Body of pancreas (tissue), 4 donors: ENCODE results near the gene KIAA1328. TPM values are rescaled to one million over a fixed set of nuclear protein-coding genes. Genes with fewer than 3 reads are reported as not detected.

Experiments
- ATAC-seq: fragments of 150-250 bp; one replicate; pipeline ENCODE4 v1.9.1; 2016
- DNase-seq, 4 donors: peaks; one replicate each; pipeline ENCODE4 v3.0.0-alpha.2; 2019
- H3K27ac ChIP-seq, 4 donors: fragments of 200-600 bp; sonication (generic); 1 replicate in 3 of 4; 2 replicates in 1 of 4; pipeline versions ENCODE4 v1.5.1 to v1.6.1; 2016 to 2019; ENCODE audit warnings: mild to moderate bottlenecking in 1 of 4, mixed read lengths in 1 of 4, moderate library complexity in 1 of 4
- H3K27me3 ChIP-seq, 2 donors: fragments of 200-600 bp; sonication (generic); one replicate each; pipeline ENCODE4 v1.6.0; 2016; ENCODE audit warnings: mild to moderate bottlenecking in 1 of 2
- H3K36me3 ChIP-seq, 2 donors: fragments of 200-600 bp; sonication (generic); replicated peaks in 1 of 2; 2 replicates each; pipeline ENCODE4 v1.5.1; 2016; ENCODE audit warnings: low read depth in 2 of 2; ENCODE audit not compliant: insufficient read depth in 1 of 2
- H3K4me1 ChIP-seq: fragments of 200-600 bp; sonication (generic); one replicate; pipeline ENCODE4 v1.6.0; 2016
- H3K4me3 ChIP-seq, 2 donors: fragments of 200-600 bp; sonication (generic); 1 replicate in 1 of 2; 2 replicates in 1 of 2; pipeline ENCODE4 v1.5.1; 2016 to 2019
- H3K9me3 ChIP-seq, 3 donors: fragments of 200-600 bp; sonication (generic); 1 replicate in 2 of 3; 2 replicates in 1 of 3; pipeline ENCODE4 v1.5.1; 2016
- POLR2A ChIP-seq, 3 donors: fragments of 450-650 bp; IDR thresholded peaks; one replicate each; pipeline ENCODE4 v1.6.1; 2016; ENCODE audit warnings: antibody characterized with exemption in 3 of 3, mild to moderate bottlenecking in 2 of 3
- WGBS, 2 donors: methylation state at CpG; one replicate each; pipeline ENCODE4 v1.1.5; 2017; 5-methylcytosine and 5-hydroxymethylcytosine counted together
- intact Hi-C: fragments of 100-400 bp; cut with DNase I; formaldehyde crosslinking; loops from one replicate; pipeline ENCODE4 v1.15.1; 2023
- total RNA-seq, 2 donors: library from RNA; depleted of rRNA; stranded (reverse); fragments of >200 nt; gene quantifications; one replicate each; pipeline ENCODE4 v1.1.0, GENCODE V29; 2016
- TF ChIP-seq, protein P1 (sequence below), 7 experiments: fragments of 450-650 bp in 4 of 7; fragments of 200-600 bp in 3 of 7; sonication (generic) in 3 of 7; IDR thresholded peaks; one replicate each; pipeline ENCODE4 v1.5.1; 2016 to 2019; ENCODE audit warnings: antibody characterized with exemption in 7 of 7

The KIAA1328 gene
- total RNA-seq, 2 donors from 2014 or later: 10.9 to 21.8 TPM

GRCh38 chr18:36818652-36819051 lies 10.3 kb upstream of the KIAA1328 start:
- no peak overlapping the region for H3K4me3 ChIP-seq
- whole genome bisulfite sequencing, 2 donors: 46 to 59% methylated on average over 3 of the region's 3 CpGs
- H3K36me3 ChIP-seq: peaks cover 0 to 1% of the 10 kb centered on the region in 2 donors
- peak overlapping the region in 3 of 4 donors; percentile 43 to 73 (median 70) for H3K27ac ChIP-seq
- no peaks in the 10 kb centered on the region for H3K27me3 ChIP-seq
- H3K9me3 ChIP-seq: no peaks in the 10 kb centered on the region
- ATAC-seq (peak; percentile 78), DNase-seq (peak in 1 of 4 donors; percentile 16)
- intact Hi-C loops: no loop called here
- H3K4me1 ChIP-seq: peaks cover 43% of the 10 kb centered on the region
- TF ChIP-seq, protein P1, sequence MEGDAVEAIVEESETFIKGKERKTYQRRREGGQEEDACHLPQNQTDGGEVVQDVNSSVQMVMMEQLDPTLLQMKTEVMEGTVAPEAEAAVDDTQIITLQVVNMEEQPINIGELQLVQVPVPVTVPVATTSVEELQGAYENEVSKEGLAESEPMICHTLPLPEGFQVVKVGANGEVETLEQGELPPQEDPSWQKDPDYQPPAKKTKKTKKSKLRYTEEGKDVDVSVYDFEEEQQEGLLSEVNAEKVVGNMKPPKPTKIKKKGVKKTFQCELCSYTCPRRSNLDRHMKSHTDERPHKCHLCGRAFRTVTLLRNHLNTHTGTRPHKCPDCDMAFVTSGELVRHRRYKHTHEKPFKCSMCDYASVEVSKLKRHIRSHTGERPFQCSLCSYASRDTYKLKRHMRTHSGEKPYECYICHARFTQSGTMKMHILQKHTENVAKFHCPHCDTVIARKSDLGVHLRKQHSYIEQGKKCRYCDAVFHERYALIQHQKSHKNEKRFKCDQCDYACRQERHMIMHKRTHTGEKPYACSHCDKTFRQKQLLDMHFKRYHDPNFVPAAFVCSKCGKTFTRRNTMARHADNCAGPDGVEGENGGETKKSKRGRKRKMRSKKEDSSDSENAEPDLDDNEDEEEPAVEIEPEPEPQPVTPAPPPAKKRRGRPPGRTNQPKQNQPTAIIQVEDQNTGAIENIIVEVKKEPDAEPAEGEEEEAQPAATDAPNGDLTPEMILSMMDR (IDR thresholded peaks at IDR 0.05): no peak
- TF ChIP-seq POLR2A (IDR thresholded peaks at IDR 0.05): no peak

- Histone ChIP-seq H3K27me3 (no peaks in the 10 kb centered on the region), H3K4me1 (peaks cover 43% of the 10 kb centered on the region), H3K4me3 (no peak overlapping the region), H3K27ac (peak overlapping the region in 3 of 4 donors; percentile 13 to 73 (median 70)), H3K36me3 (no peaks in the 10 kb centered on the region), H3K9me3 (no peaks in the 10 kb centered on the region)
- ATAC-seq (no peak), DNase-seq (no peak)
- intact Hi-C loops: no loop called here
- TF ChIP-seq, protein P1 (IDR thresholded peaks at IDR 0.05): no peak
- TF ChIP-seq POLR2A (IDR thresholded peaks at IDR 0.05): no peak
Measured at GRCh38 chr18:36819621-36820020, 9.3 kb upstream of the KIAA1328 start.

DNA sequence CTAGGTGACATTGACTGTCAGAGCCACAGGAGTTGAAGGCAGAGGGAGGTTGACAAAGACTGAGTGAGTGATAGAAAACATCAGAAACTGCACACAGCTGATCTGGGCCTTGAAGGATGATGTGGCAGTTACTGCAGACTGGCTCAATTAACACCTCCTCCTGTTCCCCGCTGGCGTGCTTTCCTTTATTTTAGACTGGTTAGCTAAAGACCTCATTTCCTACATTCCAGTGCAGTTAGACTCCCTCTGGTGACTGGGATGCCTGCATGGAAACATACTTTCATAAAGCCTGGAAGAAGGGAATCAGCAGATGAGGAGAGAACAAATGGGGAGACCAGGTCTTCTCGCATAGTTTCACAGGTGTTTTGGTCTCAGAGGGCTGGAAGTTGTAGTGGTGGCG lies 7.2 kb upstream of the KIAA1328 start:
- no peaks in the 10 kb centered on the region for H3K27me3 ChIP-seq
- no peak overlapping the region for H3K27ac ChIP-seq
- 97 to 99% methylated on average over 4 of the region's 4 CpGs for WGBS, 2 donors
- ATAC-seq: no peak
- H3K9me3 ChIP-seq: no peaks in the 10 kb centered on the region
- intact Hi-C loops: no loop called here
- TF ChIP-seq, protein P1 (IDR thresholded peaks at IDR 0.05): no peak
- no peak for TF ChIP-seq POLR2A (IDR thresholded peaks at IDR 0.05)
- no peak overlapping the region for H3K4me3 ChIP-seq
- H3K4me1 ChIP-seq: peaks cover 34% of the 10 kb centered on the region
- H3K36me3 ChIP-seq: no peaks in the 10 kb centered on the region
- DNase-seq: no peak

GRCh38 chr18:36825526-36825925 lies 3.4 kb upstream of the KIAA1328 start:
- H3K27ac ChIP-seq: no peak overlapping the region
- H3K27me3 ChIP-seq: no peaks in the 10 kb centered on the region
- intact Hi-C loops: no loop called here
- H3K36me3 ChIP-seq: no peaks in the 10 kb centered on the region
- no peaks in the 10 kb centered on the region for H3K9me3 ChIP-seq
- no peak overlapping the region for H3K4me3 ChIP-seq
- no peak for ATAC-seq
- no peak for TF ChIP-seq POLR2A (IDR thresholded peaks at IDR 0.05)
- TF ChIP-seq, protein P1 (IDR thresholded peaks at IDR 0.05): no peak
- DNase-seq: no peak
- H3K4me1 ChIP-seq: peaks cover 24% of the 10 kb centered on the region

DNA sequence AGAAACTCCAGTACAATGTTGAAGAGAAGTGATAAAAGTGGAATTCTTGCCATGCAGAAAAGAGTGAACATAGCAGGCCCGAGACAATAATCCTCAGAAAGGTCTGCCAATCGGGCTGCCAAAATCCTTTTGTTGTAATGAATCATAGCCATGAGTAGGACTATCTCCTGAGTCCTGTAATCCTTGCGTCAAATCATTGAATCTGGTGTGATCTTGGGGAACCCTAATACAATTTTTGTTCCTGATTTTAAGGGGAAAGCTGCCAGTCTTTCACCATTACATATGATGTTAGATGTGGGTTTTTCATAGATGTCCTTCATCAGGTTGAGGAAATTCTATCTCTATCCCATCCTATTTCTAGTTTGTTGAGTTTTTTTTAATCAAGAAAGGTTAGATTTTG lies 2.4 kb upstream of the KIAA1328 start:
- DNase-seq (no peak), ATAC-seq (no peak)
- WGBS, 2 donors: 97 to 98% methylated on average over 3 of the region's 3 CpGs
- H3K9me3 ChIP-seq: no peaks in the 10 kb centered on the region
- H3K4me3 ChIP-seq: no peak overlapping the region
- intact Hi-C loops: no loop called here
- no peaks in the 10 kb centered on the region for H3K36me3 ChIP-seq
- H3K4me1 ChIP-seq: peaks cover 27% of the 10 kb centered on the region
- no peaks in the 10 kb centered on the region for H3K27me3 ChIP-seq
- TF ChIP-seq, protein P1 (IDR thresholded peaks at IDR 0.05): no peak
- TF ChIP-seq POLR2A (IDR thresholded peaks at IDR 0.05): no peak
- no peak overlapping the region for H3K27ac ChIP-seq
